Cardiac muscle cell (in vitro differentiated cells and primary cell): Measurements from ENCODE around the gene CPT1C. TPM values are rescaled to one million over a fixed set of nuclear protein-coding genes. Genes with fewer than 3 reads are reported as not detected.

Experiments used
- DNase-seq, 2 donors: peaks; one replicate each; pipeline versions ENCODE4 v3.0.0 to v3.0.0-alpha.2; 2010 to 2017; ENCODE audit warnings: low read depth in 1 of 2, low spot score in 1 of 2
- H3K27ac ChIP-seq: fragments of 200-600 bp; sonication (generic); 2 replicates; pipeline ENCODE4 v1.5.1; 2016
- H3K27me3 ChIP-seq: fragments of 200-600 bp; sonication (generic); 2 replicates; pipeline ENCODE4 v1.6.0; 2016; ENCODE audit warnings: control low read depth
- H3K36me3 ChIP-seq: fragments of 200-600 bp; sonication (generic); 2 replicates; pipeline ENCODE4 v1.5.1; 2016; ENCODE audit warnings: control low read depth
- H3K4me1 ChIP-seq: fragments of 200-600 bp; sonication (generic); 2 replicates; pipeline ENCODE4 v1.8.1; 2017; ENCODE audit warnings: low read depth, mild to moderate bottlenecking, mixed run types
- H3K4me3 ChIP-seq: fragments of 200-600 bp; sonication (generic); 2 replicates; pipeline ENCODE4 v1.5.1; 2016; ENCODE audit warnings: mild to moderate bottlenecking
- H3K9me3 ChIP-seq: fragments of 200-600 bp; sonication (generic); 2 replicates; pipeline ENCODE4 v1.5.1; 2017; ENCODE audit warnings: low read depth, mild to moderate bottlenecking, control low read depth
- CTCF ChIP-seq: IDR thresholded peaks from 2 replicates; pipeline ENCODE4 v1.5.1; 2012; ENCODE audit warnings: low read depth, mild to moderate bottlenecking, low read length
- polyA plus RNA-seq: library from polyadenylated mRNA; unstranded; fragments of >200 nt; fragmentation: Nextera tagmentation; extraction: Ambion mirVana; gene quantifications from 2 replicates; pipeline ENCODE4 v1.2.1, GENCODE V29; 2016
- total RNA-seq: library from RNA; depleted of rRNA; stranded (reverse); fragments of >200 nt; gene quantifications from 2 replicates; pipeline ENCODE4 v1.2.3, GENCODE V29; 2016

Gene CPT1C
- total and polyA plus RNA-seq, 2 experiments from 2014 or later, result 31.7 to 33.8 TPM

- Histone ChIP-seq H3K4me1 (peaks cover 4% of the 10 kb centered on the region), H3K9me3 (no peaks in the 10 kb centered on the region), H3K27ac (no peak overlapping the region), H3K4me3 (no peak overlapping the region), H3K27me3 (no peaks in the 10 kb centered on the region), H3K36me3 (no peaks in the 10 kb centered on the region)
- DNase-seq, result peak; percentile 28 to 81
- peak; percentile 49 for TF ChIP-seq CTCF
These were observed 70.9 kb downstream of the CPT1C start for GRCh38 chr19:49761625-49762311.

- no peak within 1 kb of the TSS for H3K27ac ChIP-seq
- H3K4me3 ChIP-seq, result no peak within 1 kb of the TSS
- DNase-seq, result no peak
These were observed 72.3 kb downstream of the CPT1C start, which contains the start of gene TSKS for GRCh38 chr19:49763230-49763629. TSKS (minus strand) TSS chr19:49763306; CDS start chr19:49763247, 59 bp downstream.

More at GRCh38 chr19:49763230-49763629, 72.3 kb downstream of the CPT1C start, which contains the start of gene TSKS:
- Histone ChIP-seq H3K36me3 (no peaks in the 10 kb centered on the region), H3K9me3 (no peaks in the 10 kb centered on the region), H3K27me3 (no peaks in the 10 kb centered on the region), H3K4me1 (peaks cover 9% of the 10 kb centered on the region)
- no peak for TF ChIP-seq CTCF

Other genes with a start within 250 kb of the CPT1C start
- 1.6 and 2.2 TPM in 2 replicates for gene SLC17A7, start 249.6 kb upstream of the CPT1C start, total RNA-seq
- 0.77 and 1.2 TPM in 2 replicates for gene SLC17A7, start 249.6 kb upstream of the CPT1C start, polyA plus RNA-seq
- 145 and 200 TPM in 2 replicates for gene PIH1D1, start 239.3 kb upstream of the CPT1C start, total RNA-seq
- gene PIH1D1, start 239.3 kb upstream of the CPT1C start, polyA plus RNA-seq, result 139 and 156 TPM in 2 replicates
- gene ALDH16A1, start 237.9 kb upstream of the CPT1C start, total RNA-seq, result 46.4 and 54.3 TPM in 2 replicates
- 24.1 and 37.3 TPM in 2 replicates for gene ALDH16A1, start 237.9 kb upstream of the CPT1C start, polyA plus RNA-seq
- 0.28 and 2.0 TPM in 2 replicates for gene FLT3LG, start 216.9 kb upstream of the CPT1C start, total RNA-seq
- 0.86 and 2.6 TPM in 2 replicates for gene FLT3LG, start 216.9 kb upstream of the CPT1C start, polyA plus RNA-seq
- gene RPL13A, start 203.5 kb upstream of the CPT1C start, total RNA-seq, result 2,232 and 2,350 TPM in 2 replicates
- gene RPL13A, start 203.5 kb upstream of the CPT1C start, polyA plus RNA-seq, result 752 and 964 TPM in 2 replicates
- 2,191 and 3,526 TPM in 2 replicates for gene RPS11, start 194.7 kb upstream of the CPT1C start, total RNA-seq
- gene RPS11, start 194.7 kb upstream of the CPT1C start, polyA plus RNA-seq, result 619 and 678 TPM in 2 replicates
- 48.8 and 61.4 TPM in 2 replicates for gene FCGRT, start 178.5 kb upstream of the CPT1C start, total RNA-seq
- gene FCGRT, start 178.5 kb upstream of the CPT1C start, polyA plus RNA-seq, result 54.7 and 62.2 TPM in 2 replicates
- 12.8 and 15.2 TPM in 2 replicates for gene RCN3, start 163.1 kb upstream of the CPT1C start, total RNA-seq
- gene RCN3, start 163.1 kb upstream of the CPT1C start, polyA plus RNA-seq, result 9.4 and 10.5 TPM in 2 replicates
- 120 and 132 TPM in 2 replicates for gene NOSIP, start 110.6 kb upstream of the CPT1C start, total RNA-seq
- 181 and 193 TPM in 2 replicates for gene NOSIP, start 110.6 kb upstream of the CPT1C start, polyA plus RNA-seq
- gene PRRG2, start 109.8 kb upstream of the CPT1C start, total RNA-seq, result 0.67 and 8.2 TPM in 2 replicates
- 0.10 and 0.29 TPM in 2 replicates for gene PRRG2, start 109.8 kb upstream of the CPT1C start, polyA plus RNA-seq
- gene PRR12, start 99.9 kb upstream of the CPT1C start, total RNA-seq, result 18.2 and 24.7 TPM in 2 replicates
- 3.9 and 5.1 TPM in 2 replicates for gene PRR12, start 99.9 kb upstream of the CPT1C start, polyA plus RNA-seq
- 41.3 and 42.6 TPM in 2 replicates for gene RRAS, start 51.0 kb upstream of the CPT1C start, total RNA-seq
- 80.1 and 88.1 TPM in 2 replicates for gene RRAS, start 51.0 kb upstream of the CPT1C start, polyA plus RNA-seq
- 66.9 and 71.0 TPM in 2 replicates for gene SCAF1, start 48.9 kb upstream of the CPT1C start, total RNA-seq
- 16.4 and 19.3 TPM in 2 replicates for gene SCAF1, start 48.9 kb upstream of the CPT1C start, polyA plus RNA-seq
- 137 and 145 TPM in 2 replicates for gene IRF3, start 25.3 kb upstream of the CPT1C start, total RNA-seq
- gene IRF3, start 25.3 kb upstream of the CPT1C start, polyA plus RNA-seq, result 37.6 and 38.4 TPM in 2 replicates
- 39.4 and 41.3 TPM in 2 replicates for gene BCL2L12, start 25.2 kb upstream of the CPT1C start, total RNA-seq
- gene BCL2L12, start 25.2 kb upstream of the CPT1C start, polyA plus RNA-seq, result 55.5 and 59.4 TPM in 2 replicates
- gene PRMT1, start 13.8 kb upstream of the CPT1C start, total RNA-seq, result 494 and 516 TPM in 2 replicates
- gene PRMT1, start 13.8 kb upstream of the CPT1C start, polyA plus RNA-seq, result 398 and 431 TPM in 2 replicates
- gene ADM5, start 1.5 kb upstream of the CPT1C start, total RNA-seq, result 3.6 and 5.1 TPM in 2 replicates
- 1.1 and 2.2 TPM in 2 replicates for gene ADM5, start 1.5 kb upstream of the CPT1C start, polyA plus RNA-seq
- gene TSKS, start 72.2 kb downstream of the CPT1C start, total RNA-seq, result 0.09 TPM in 1 of 2 replicates, not detected in the other
- gene TSKS, start 72.2 kb downstream of the CPT1C start, polyA plus RNA-seq, result not detected in 2 replicates
- 152 and 153 TPM in 2 replicates for gene AP2A1, start 75.9 kb downstream of the CPT1C start, total RNA-seq
- gene AP2A1, start 75.9 kb downstream of the CPT1C start, polyA plus RNA-seq, result 64.2 and 78.0 TPM in 2 replicates
- 37.8 and 60.8 TPM in 2 replicates for gene FUZ, start 122.2 kb downstream of the CPT1C start, total RNA-seq
- 35.6 and 39.0 TPM in 2 replicates for gene FUZ, start 122.2 kb downstream of the CPT1C start, polyA plus RNA-seq
- gene MED25, start 127.2 kb downstream of the CPT1C start, total RNA-seq, result 68.7 and 83.7 TPM in 2 replicates
- gene MED25, start 127.2 kb downstream of the CPT1C start, polyA plus RNA-seq, result 69.9 and 73.2 TPM in 2 replicates
- gene PTOV1, start 160.0 kb downstream of the CPT1C start, total RNA-seq, result 290 and 380 TPM in 2 replicates
- 445 and 583 TPM in 2 replicates for gene PTOV1, start 160.0 kb downstream of the CPT1C start, polyA plus RNA-seq
- gene PNKP, start 176.5 kb downstream of the CPT1C start, total RNA-seq, result 73.8 and 74.5 TPM in 2 replicates
- gene PNKP, start 176.5 kb downstream of the CPT1C start, polyA plus RNA-seq, result 69.7 and 98.4 TPM in 2 replicates
- 27.5 and 36.9 TPM in 2 replicates for gene AKT1S1, start 186.2 kb downstream of the CPT1C start, total RNA-seq
- 45.4 and 66.2 TPM in 2 replicates for gene AKT1S1, start 186.2 kb downstream of the CPT1C start, polyA plus RNA-seq
- gene TBC1D17, start 186.6 kb downstream of the CPT1C start, total RNA-seq, result 25.4 and 26.8 TPM in 2 replicates
- gene TBC1D17, start 186.6 kb downstream of the CPT1C start, polyA plus RNA-seq, result 38.0 and 52.5 TPM in 2 replicates
- gene IL4I1, start 205.8 kb downstream of the CPT1C start, total RNA-seq, result 0.63 TPM in 1 of 2 replicates, not detected in the other
- 0.40 TPM in 1 of 2 replicates, not detected in the other for gene IL4I1, start 205.8 kb downstream of the CPT1C start, polyA plus RNA-seq
- 5.9 and 6.8 TPM in 2 replicates for gene ATF5, start 238.1 kb downstream of the CPT1C start, total RNA-seq
- gene ATF5, start 238.1 kb downstream of the CPT1C start, polyA plus RNA-seq, result 4.8 and 6.3 TPM in 2 replicates
- 60.6 and 71.3 TPM in 2 replicates for gene NUP62, start 238.4 kb downstream of the CPT1C start, total RNA-seq
- gene NUP62, start 238.4 kb downstream of the CPT1C start, polyA plus RNA-seq, result 43.3 and 63.1 TPM in 2 replicates